ENCODE measurements around the gene ARID1B.

GRCh38 chr6:156970595-156971112, 193.5 kb downstream of the ARID1B start:
- no peak for TF ChIP-seq CTCF (conservative IDR thresholded peaks at IDR 0.05; ENCODE audit: low read length)
- no peak for TF ChIP-seq EZH2phosphoT487 (IDR thresholded peaks at IDR 0.05; ENCODE audit: borderline replicate concordance, low read depth, low read length)

All from OCI-LY7 (cell line).